ENCODE data around the gene RARS1.

Gene RARS1

GRCh38 chr5:168486136-168486879 is at the start of gene RARS1:
Gene RARS1, plus strand, starts transcription at chr5:168486471. Its CDS starts 28 bp downstream, at chr5:168486499.
- DNase-seq (ENCODE audit: extremely low spot score, insufficient read length, low read depth) (peak; percentile 90), FAIRE-seq (peak; percentile 91)

- no peak for DNase-seq (ENCODE audit: extremely low spot score, insufficient read length, low read depth)
- no peak for FAIRE-seq
Observed at GRCh38 chr5:168438349-168438748, 47.9 kb upstream of the RARS1 start.

- FAIRE-seq = no peak
- no peak for DNase-seq (ENCODE audit: extremely low spot score, insufficient read length, low read depth)
Observed at GRCh38 chr5:168443533-168443932, 42.7 kb upstream of the RARS1 start.

GRCh38 chr5:168443950-168444700 is 42.1 kb upstream of the RARS1 start:
- FAIRE-seq (no peak), DNase-seq (ENCODE audit: extremely low spot score, insufficient read length, low read depth) (no peak)

- FAIRE-seq (no peak), DNase-seq (ENCODE audit: extremely low spot score, insufficient read length, low read depth) (no peak)
Observed at GRCh38 chr5:168446983-168447619, 39.2 kb upstream of the RARS1 start.

GRCh38 chr5:168447808-168448207 is 38.5 kb upstream of the RARS1 start:
- FAIRE-seq (no peak), DNase-seq (ENCODE audit: extremely low spot score, insufficient read length, low read depth) (no peak)

- DNase-seq (ENCODE audit: extremely low spot score, insufficient read length, low read depth) (no peak), FAIRE-seq (no peak)
Observed at GRCh38 chr5:168449166-168449565, 37.1 kb upstream of the RARS1 start.

- no peak for FAIRE-seq
- DNase-seq (ENCODE audit: extremely low spot score, insufficient read length, low read depth) = no peak
Observed at GRCh38 chr5:168451565-168451964, 34.7 kb upstream of the RARS1 start.

- no peak for FAIRE-seq
Observed at GRCh38 chr5:168455201-168455600, 31.1 kb upstream of the RARS1 start.

GRCh38 chr5:168457542-168457941 is 28.7 kb upstream of the RARS1 start:
- no peak for FAIRE-seq
- DNase-seq (ENCODE audit: extremely low spot score, insufficient read length, low read depth) = no peak

More at GRCh38 chr5:168455201-168455600, 31.1 kb upstream of the RARS1 start:
- DNase-seq (ENCODE audit: extremely low spot score, insufficient read length, low read depth) = no peak

GRCh38 chr5:168460606-168461005 is 25.7 kb upstream of the RARS1 start:
- FAIRE-seq = no peak
- DNase-seq (ENCODE audit: extremely low spot score, insufficient read length, low read depth) = no peak

GRCh38 chr5:168463081-168463480 is 23.2 kb upstream of the RARS1 start:
- DNase-seq (ENCODE audit: extremely low spot score, insufficient read length, low read depth) = no peak
- no peak for FAIRE-seq

- FAIRE-seq = no peak
- DNase-seq (ENCODE audit: extremely low spot score, insufficient read length, low read depth) = no peak
Observed at GRCh38 chr5:168464214-168464613, 22.1 kb upstream of the RARS1 start.

- no peak for FAIRE-seq
- DNase-seq (ENCODE audit: extremely low spot score, insufficient read length, low read depth) = no peak
Observed at GRCh38 chr5:168464641-168465040, 21.6 kb upstream of the RARS1 start.

GRCh38 chr5:168467755-168468330 is 18.4 kb upstream of the RARS1 start:
- no peak for DNase-seq (ENCODE audit: extremely low spot score, insufficient read length, low read depth)
- no peak for FAIRE-seq

GRCh38 chr5:168468836-168469235 is 17.4 kb upstream of the RARS1 start:
- DNase-seq (ENCODE audit: extremely low spot score, insufficient read length, low read depth) = no peak
- FAIRE-seq = no peak

- FAIRE-seq (no peak), DNase-seq (ENCODE audit: extremely low spot score, insufficient read length, low read depth) (no peak)
Observed at GRCh38 chr5:168469816-168470215, 16.5 kb upstream of the RARS1 start.

- no peak for DNase-seq (ENCODE audit: extremely low spot score, insufficient read length, low read depth)
- no peak for FAIRE-seq
Observed at GRCh38 chr5:168471785-168472184, 14.5 kb upstream of the RARS1 start.

GRCh38 chr5:168472329-168472728 is 13.9 kb upstream of the RARS1 start:
- FAIRE-seq (no peak), DNase-seq (ENCODE audit: extremely low spot score, insufficient read length, low read depth) (no peak)

GRCh38 chr5:168474319-168474718 is 12.0 kb upstream of the RARS1 start:
- DNase-seq (ENCODE audit: extremely low spot score, insufficient read length, low read depth) = no peak
- no peak for FAIRE-seq

GRCh38 chr5:168477060-168477459 is 9.2 kb upstream of the RARS1 start:
- FAIRE-seq = no peak
- DNase-seq (ENCODE audit: extremely low spot score, insufficient read length, low read depth) = no peak
